Sigmoid colon (tissue), 4 donors: ENCODE data around the gene NTM.

Source experiments
- EP300 ChIP-seq, 4 donors: sonication (generic); formaldehyde crosslinking; IDR thresholded peaks; one replicate each; pipeline ENCODE4 v1.6.1; 2017; ENCODE audit warnings: antibody characterized with exemption in 4 of 4
- TF ChIP-seq, protein P1 (sequence below), 4 experiments: fragments of 450-650 bp in 3 of 4; fragments of 200-600 bp in 1 of 4; IDR thresholded peaks; one replicate each; pipeline ENCODE4 v1.5.1; 2016 to 2019; ENCODE audit warnings: antibody characterized with exemption in 4 of 4, mild to moderate bottlenecking in 3 of 4, moderate library complexity in 2 of 4

DNA sequence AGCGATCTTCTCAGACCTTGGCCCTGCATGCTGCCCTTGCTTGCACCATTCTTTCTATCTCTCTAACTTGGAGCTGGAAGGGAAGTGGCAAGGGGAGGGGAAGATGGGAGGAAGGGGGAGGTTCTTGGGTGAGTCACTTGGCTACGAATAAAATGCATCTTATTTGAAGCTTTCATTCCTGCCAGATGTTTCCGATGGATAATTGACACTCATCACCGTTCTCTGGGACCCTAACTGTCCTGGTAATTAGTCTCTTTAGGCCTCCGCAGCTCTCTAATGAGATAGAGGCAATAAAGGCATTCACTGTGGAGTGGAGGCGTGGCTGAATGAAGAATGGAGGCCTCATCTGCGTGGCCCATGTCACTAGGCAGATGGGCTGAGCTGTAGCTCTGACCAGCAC lies 960.1 kb downstream of the NTM start:
- TF ChIP-seq, protein P1, sequence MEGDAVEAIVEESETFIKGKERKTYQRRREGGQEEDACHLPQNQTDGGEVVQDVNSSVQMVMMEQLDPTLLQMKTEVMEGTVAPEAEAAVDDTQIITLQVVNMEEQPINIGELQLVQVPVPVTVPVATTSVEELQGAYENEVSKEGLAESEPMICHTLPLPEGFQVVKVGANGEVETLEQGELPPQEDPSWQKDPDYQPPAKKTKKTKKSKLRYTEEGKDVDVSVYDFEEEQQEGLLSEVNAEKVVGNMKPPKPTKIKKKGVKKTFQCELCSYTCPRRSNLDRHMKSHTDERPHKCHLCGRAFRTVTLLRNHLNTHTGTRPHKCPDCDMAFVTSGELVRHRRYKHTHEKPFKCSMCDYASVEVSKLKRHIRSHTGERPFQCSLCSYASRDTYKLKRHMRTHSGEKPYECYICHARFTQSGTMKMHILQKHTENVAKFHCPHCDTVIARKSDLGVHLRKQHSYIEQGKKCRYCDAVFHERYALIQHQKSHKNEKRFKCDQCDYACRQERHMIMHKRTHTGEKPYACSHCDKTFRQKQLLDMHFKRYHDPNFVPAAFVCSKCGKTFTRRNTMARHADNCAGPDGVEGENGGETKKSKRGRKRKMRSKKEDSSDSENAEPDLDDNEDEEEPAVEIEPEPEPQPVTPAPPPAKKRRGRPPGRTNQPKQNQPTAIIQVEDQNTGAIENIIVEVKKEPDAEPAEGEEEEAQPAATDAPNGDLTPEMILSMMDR (IDR thresholded peaks at IDR 0.05) = no peak
- no peak for TF ChIP-seq EP300 (IDR thresholded peaks at IDR 0.05)
